Measurements from ENCODE around the gene TOPBP1. TPM values are rescaled to one million over a fixed set of nuclear protein-coding genes. Genes with fewer than 3 reads are reported as not detected.

TOPBP1 gene
- total RNA-seq: 18.1 and 32.3 TPM in 2 replicates

DNA sequence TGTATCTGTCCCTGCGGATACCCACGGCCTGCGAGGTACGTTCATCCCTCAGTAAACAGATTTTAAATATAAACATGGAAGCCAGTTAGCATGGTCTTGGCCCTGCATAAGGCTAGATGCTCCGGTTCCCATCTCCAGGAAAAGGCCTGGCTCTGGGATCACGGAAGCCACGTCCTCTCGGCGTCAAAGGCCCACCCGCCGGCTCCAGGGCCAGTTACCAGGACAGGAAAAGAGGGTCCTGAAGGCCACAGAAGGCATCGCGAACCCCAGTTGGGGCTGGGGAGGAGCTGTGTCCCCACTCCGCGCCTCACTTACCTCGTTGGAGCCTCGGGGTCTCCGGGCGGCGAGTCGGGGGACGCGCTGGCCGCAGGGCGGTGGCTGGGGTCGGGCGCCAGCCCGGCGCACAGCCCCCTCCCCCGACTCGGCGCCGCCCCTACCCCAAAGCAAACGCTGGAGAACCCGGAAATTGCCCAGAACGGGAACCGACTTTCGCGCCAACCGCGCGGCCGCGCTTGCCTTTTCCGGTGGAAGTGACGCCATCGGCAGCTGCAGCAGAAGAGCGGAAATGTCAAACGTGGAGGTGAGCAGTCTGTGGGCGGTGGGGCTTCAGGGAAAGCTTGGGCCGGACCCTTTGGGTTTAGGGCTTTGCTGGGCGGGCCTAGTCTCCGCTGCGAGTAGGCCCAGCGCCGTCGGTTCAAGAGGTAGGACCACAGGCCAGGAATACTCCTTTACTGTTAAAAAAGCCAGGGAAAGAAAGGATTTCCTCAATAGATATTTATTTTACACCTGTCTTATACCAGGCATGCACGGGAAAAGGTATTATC lies at the start of gene TOPBP1:
TSS of gene TOPBP1 (minus strand) at position 488 of the 824 bp plus-strand sequence. CDS start 814 bp downstream, outside the sequence.

DNA sequence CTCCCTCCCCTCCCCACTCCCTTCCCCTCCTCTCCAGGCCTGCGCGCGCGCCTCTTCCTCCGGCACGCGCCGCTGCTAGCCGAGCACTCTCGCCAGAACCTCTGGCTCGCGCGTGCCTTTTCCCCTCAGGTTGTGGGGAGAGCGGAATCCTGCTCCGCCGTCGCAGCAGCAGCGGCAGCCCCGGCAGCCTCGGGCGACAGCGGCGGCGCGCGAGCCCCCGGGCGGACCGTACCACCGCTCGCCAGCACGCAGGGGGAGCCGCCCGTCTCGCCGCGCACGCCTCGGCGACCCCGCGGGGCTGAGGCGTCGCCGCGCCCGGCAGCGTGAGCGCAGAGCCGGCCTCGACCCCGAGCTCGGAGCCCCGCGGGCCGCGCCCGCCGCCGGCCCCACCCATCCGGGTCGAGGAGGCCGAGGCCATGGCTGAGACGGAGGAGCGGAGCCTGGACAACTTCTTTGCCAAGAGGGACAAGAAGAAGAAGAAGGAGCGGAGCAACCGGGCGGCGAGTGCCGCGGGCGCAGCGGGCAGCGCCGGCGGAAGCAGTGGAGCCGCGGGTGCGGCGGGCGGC lies 88.0 kb downstream of the TOPBP1 start, which contains the start of gene CDV3:
TSS of gene CDV3 (plus strand) at position 58 of the 566 bp plus-strand sequence. CDS start at position 417, 359 bp downstream.

Other genes starting within 250 kb of the TOPBP1 start
- 134 and 140 TPM in 2 replicates for gene CDV3, start 88.3 kb downstream of the TOPBP1 start, total RNA-seq
- 0.08 and 0.13 TPM in 2 replicates for gene TF, start 84.5 kb upstream of the TOPBP1 start, total RNA-seq
- gene SRPRB, start 143.9 kb upstream of the TOPBP1 start, total RNA-seq: 31.2 and 51.6 TPM in 2 replicates
- 0.40 and 0.65 TPM in 2 replicates for gene RAB6B, start 233.9 kb upstream of the TOPBP1 start, total RNA-seq

Data from epithelial cell of alveolus of lung (primary cell).